AG08396 (cell line): ENCODE data around the gene NHERF1.

Source experiments
- DNase-seq: peaks from one replicate; pipeline ENCODE4 v3.0.0; 2012; ENCODE audit warnings: low spot score, mixed read lengths

NHERF1 gene

GRCh38 chr17:74732042-74732867 is 16.2 kb upstream of the NHERF1 start:
- DNase-seq, result peak; percentile 2

- DNase-seq, result peak; percentile 3
Observed at GRCh38 chr17:74733365-74734122, 14.9 kb upstream of the NHERF1 start.

- DNase-seq, result no peak
Observed at GRCh38 chr17:74734256-74734655, 14.2 kb upstream of the NHERF1 start.

DNA sequence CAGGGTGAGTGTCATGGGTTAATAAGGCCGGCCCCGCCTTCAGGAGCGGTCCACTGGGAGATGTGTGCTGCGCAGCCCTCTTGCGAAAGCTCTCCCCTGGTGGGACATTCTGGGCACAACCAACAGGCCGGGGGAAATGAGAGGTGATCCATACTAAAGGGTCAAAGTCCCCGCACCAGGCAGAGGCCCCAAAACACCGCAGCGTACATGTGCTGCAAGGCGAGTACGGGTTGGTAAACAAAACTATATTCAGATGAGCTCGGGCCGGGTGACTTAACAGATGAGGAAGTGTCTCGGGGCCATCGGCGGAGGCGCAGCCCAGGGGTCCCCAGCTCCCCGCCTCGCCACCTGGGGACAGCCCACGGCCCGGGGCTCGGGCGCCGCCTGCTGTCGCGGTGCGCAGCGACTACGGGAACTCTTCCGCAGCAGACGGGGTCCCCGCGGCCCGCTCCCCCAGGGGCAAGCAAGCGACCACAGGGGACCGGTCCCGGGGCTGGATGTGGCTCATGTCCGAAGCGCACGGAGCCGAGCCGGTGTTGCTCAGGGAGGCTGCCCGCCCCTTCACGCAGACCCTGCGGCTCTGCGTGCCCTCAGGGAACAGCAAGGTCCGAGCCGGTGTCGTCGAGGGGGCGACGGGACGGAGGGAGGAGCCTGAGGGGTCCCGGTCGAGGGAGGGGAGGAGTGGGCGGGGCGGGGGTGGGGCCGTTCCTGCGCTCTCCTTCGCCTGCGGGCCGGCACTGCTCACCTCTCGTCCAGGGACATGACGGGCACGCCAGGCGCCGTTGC is 11.7 kb upstream of the NHERF1 start, which contains the start of gene RAB37:
Gene RAB37 (plus strand): TSS at position 744 of the 786 bp plus-strand sequence. CDS start 17 bp downstream, at position 761.
- no peak for DNase-seq

- DNase-seq, result peak; percentile 61
Observed at GRCh38 chr17:74737299-74738050, 11.0 kb upstream of the NHERF1 start.

- DNase-seq, result no peak
Observed at GRCh38 chr17:74738051-74738996, 10.1 kb upstream of the NHERF1 start.

DNA sequence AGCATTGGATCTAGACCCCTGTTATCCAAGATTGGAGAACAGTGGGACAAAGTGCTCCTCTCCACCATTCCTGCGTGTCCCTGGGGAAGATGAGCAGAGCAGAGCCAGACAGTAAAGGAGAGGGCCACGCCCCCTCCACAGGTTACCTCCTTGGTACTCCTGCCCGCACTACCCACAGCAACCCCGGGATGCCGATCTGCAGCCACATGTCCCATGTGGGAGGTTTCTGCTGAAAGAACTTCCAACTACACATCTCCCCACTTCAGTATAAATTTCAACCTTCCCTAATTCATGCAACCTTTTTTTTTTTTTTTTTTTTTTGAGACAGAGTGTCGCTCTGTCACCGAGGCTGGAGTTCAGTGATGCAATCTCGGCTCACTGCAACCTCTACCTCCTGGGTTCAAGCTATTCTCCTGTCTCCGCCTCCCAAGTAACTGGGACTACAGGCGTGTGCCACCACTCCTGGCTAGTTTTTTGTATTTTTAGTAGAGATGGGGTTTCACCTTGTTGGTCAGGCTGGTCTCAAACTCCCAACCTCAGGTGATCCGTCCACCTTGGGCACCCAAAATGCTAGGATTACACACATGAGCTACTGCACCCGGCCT is 9.1 kb upstream of the NHERF1 start:
- no peak for DNase-seq

- DNase-seq, result no peak
Observed at GRCh38 chr17:74740173-74740572, 8.3 kb upstream of the NHERF1 start.

GRCh38 chr17:74740641-74741387 is 7.6 kb upstream of the NHERF1 start:
- peak; percentile 4 for DNase-seq

DNA sequence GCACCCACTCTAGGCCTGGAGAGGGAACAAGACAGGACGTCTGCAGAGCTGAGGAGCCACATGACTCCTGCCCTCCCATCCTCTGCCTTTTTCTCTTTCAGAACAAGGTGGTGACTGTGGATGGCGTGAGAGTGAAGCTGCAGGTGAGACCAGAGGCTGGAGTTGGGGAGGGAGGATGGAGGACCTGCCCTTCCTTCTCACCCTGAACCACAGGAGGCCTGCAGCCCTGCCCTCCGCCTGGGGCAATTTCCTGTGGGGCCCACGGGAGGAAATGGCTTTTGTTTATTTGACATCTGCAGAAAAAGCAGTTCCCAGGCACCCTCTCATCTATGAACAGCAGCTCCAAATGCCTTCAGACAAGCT is 6.3 kb upstream of the NHERF1 start:
- peak; percentile 21 for DNase-seq

DNA sequence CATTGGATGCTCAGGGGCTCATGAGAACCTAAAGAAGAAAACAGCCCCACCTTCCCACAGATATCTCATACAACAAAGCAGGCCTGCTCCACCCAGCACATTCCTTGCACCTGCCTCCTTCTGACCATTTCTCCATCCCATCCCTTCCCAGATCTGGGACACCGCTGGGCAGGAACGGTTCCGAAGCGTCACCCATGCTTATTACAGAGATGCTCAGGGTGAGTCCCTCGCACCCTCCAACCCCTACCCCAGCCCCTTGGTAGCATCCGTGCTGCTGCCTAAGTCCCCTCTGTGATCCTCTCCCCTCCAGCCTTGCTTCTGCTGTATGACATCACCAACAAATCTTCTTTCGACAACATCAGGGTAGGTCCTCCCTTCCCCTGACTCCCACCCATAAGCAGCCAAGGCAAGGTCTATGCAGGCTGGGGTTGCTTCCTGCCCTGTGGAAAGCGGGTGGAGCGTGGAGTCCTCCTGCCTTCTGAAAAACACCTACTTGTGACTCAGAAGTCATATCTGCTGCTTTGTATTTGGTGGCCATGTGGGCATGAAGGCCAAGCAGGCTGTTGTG is 5.4 kb upstream of the NHERF1 start:
- DNase-seq, result no peak

DNA sequence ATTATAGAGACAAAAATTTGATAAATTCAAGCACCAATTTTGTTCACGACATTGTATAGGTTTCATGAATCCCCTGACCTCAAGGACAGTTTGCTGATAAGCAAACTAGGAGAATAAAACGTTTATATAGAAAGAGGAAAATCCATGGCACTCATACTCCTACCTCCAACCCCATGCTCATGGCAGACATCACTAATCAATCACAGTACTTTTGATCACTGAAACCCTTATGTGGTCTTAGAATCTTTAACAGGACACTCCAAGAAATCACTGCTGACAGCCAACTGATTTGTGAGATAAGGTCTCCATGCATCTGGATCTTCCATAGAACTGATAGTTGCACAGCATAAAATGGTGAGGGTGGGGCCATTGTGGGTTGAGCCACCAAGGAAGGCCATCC is 4.7 kb upstream of the NHERF1 start:
- no peak for DNase-seq

DNA sequence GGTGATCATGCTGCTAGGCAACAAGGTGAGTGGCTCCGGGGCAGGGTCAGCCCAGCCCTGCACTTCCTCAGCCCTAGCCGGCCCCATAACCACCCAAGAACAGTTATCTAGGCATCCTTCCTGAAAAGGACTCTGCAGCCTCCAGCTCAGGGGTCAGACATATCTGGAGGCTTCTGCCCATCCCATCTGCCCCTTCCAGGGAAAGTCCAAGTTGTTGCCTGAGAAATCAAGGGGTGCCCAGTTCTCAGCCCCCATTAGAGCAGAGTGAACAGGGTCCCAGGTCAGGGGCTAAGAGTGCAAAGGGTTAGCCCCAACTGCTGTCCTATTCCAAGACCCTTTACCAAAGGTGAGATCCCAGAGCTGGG is 4.1 kb upstream of the NHERF1 start:
- DNase-seq, result no peak

DNA sequence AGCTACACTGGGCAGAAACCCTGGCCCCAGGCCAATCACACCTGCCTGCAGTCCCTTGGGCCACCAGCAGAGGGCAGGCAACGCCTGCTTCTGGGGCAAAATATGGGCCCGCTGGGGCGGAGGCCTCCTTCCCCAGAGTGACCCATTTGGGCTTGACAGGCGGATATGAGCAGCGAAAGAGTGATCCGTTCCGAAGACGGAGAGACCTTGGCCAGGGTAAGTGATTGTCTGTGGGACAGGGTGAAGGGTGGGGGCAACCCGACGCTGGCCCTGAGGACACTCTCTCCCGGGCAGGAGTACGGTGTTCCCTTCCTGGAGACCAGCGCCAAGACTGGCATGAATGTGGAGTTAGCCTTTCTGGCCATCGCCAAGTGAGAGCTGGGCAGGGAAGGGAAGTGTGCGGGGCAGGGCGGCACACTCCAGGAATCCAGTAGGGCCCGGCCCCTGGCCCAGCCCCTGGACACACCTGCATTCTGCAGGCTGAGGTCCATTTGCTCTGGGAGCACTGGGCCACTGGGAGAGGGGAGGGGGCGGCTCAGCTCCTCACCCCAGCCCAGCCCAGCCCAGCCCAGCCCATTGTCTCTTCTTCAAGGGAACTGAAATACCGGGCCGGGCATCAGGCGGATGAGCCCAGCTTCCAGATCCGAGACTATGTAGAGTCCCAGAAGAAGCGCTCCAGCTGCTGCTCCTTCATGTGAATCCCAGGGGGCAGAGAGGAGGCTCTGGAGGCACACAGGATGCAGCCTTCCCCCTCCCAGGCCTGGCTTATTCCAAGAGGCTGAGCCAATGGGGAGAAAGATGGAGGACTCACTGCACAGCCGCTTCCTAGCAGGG is 3.5 kb upstream of the NHERF1 start:
- peak; percentile 88 for DNase-seq

- no peak for DNase-seq
Observed at GRCh38 chr17:74745548-74746177, 2.8 kb upstream of the NHERF1 start.

DNA sequence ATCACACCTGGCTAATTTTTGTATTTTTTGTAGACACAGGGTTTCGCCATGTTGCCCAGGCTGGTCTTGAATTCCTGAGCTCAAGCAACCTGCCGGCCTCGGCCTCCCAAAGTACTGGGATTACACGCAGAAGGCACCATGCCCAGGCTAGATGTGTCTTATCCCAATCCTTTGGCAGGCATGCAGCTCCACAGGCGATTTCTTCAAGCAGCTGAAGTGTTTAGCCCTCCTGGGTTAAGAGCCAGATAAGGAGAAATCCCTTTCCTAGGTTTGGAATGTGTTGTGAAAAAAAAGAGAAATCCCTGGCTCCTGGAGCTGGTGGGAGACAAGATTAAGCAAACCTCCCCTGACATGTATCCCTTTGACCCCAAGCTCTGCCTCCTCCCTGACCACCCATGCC is 2.1 kb upstream of the NHERF1 start:
- DNase-seq, result no peak

- no peak for DNase-seq
Observed at GRCh38 chr17:74746922-74747321, 1.5 kb upstream of the NHERF1 start.

DNA sequence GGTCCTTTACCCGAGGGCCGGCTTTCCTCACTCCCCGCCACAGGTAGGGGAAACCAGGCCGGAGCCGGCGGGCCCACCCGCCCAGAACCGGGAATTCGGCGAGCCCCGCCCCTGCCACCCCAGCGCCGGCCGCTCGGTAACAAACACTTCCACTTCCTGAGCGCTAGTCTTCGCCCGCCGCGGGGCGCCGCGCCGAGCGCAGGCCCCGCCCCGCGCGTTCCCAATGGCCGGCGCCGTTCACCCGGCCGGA is 224 bp upstream of the NHERF1 start:
- no peak for DNase-seq
